Spleen (tissue), 11 donors: ENCODE results near the gene OPHN1. TPM values are rescaled to one million over a fixed set of nuclear protein-coding genes. Genes with fewer than 3 reads are reported as not detected.

Experiments used
- DNase-seq: peaks from one replicate; pipeline ENCODE4 v3.0.0-alpha.2; 2020
- H3K27ac ChIP-seq, 8 donors: fragments of 200-600 bp; sonication (generic) in 7 of 8; 1 replicate in 4 of 8; 2 replicates in 4 of 8; pipeline versions ENCODE4 v1.5.0 to v1.8.0; 2016 to 2021; ENCODE audit warnings: inconsistent platforms in 4 of 8, mild to moderate bottlenecking in 4 of 8, moderate library complexity in 1 of 8
- H3K27me3 ChIP-seq, 7 donors: fragments of 200-600 bp; sonication (generic) in 6 of 7; replicated peaks in 1 of 7; 1 replicate in 4 of 7; 2 replicates in 3 of 7; pipeline versions ENCODE4 v1.5.0 to v1.8.0; 2016 to 2021; ENCODE audit warnings: inconsistent platforms in 3 of 7, mild to moderate bottlenecking in 1 of 7
- H3K36me3 ChIP-seq, 6 donors: fragments of 200-600 bp; sonication (generic) in 5 of 6; 1 replicate in 4 of 6; 2 replicates in 2 of 6; pipeline versions ENCODE4 v1.5.0 to v1.8.0; 2016 to 2021; ENCODE audit warnings: inconsistent platforms in 2 of 6
- H3K4me1 ChIP-seq, 6 donors: fragments of 200-600 bp; sonication (generic) in 5 of 6; 1 replicate in 3 of 6; 2 replicates in 3 of 6; pipeline versions ENCODE4 v1.5.0 to v1.8.0; 2016 to 2021; ENCODE audit warnings: inconsistent platforms in 3 of 6
- H3K4me3 ChIP-seq, 8 donors: fragments of 200-600 bp; sonication (generic) in 7 of 8; 1 replicate in 4 of 8; 2 replicates in 4 of 8; pipeline versions ENCODE4 v1.5.0 to v1.8.0; 2016 to 2021; ENCODE audit warnings: inconsistent platforms in 4 of 8, mild to moderate bottlenecking in 4 of 8, moderate library complexity in 2 of 8
- H3K9me3 ChIP-seq, 8 donors: fragments of 200-600 bp; sonication (generic) in 7 of 8; 1 replicate in 4 of 8; 2 replicates in 4 of 8; pipeline versions ENCODE4 v1.5.0 to v1.8.0; 2016 to 2021; ENCODE audit warnings: inconsistent platforms in 4 of 8
- POLR2A ChIP-seq, 3 donors: fragments of 450-650 bp; IDR thresholded peaks; one replicate each; pipeline ENCODE4 v1.5.1; 2017; ENCODE audit warnings: antibody characterized with exemption in 3 of 3, mild to moderate bottlenecking in 1 of 3
- POLR2AphosphoS5 ChIP-seq, 3 donors: sonication (generic); formaldehyde crosslinking; IDR thresholded peaks; one replicate each; pipeline ENCODE4 v1.5.1; 2017; ENCODE audit warnings: antibody characterized with exemption in 3 of 3
- WGBS, 5 donors: extraction: QIAGEN DNeasy Blood & Tissue Kit in 3 of 5; methylation state at CpG; one replicate each; pipeline versions ENCODE4 v1.1.5 to v1.1.7; 2013 to 2018; 5-methylcytosine and 5-hydroxymethylcytosine counted together
- intact Hi-C: fragments of 100-400 bp; cut with DNase I; formaldehyde crosslinking; loops from one replicate; pipeline ENCODE4 v1.15.0; 2023; ENCODE audit warnings: low total_unique reads
- polyA plus RNA-seq, 3 donors: library from polyadenylated mRNA; stranded (reverse); fragments of 200-250 nt; gene quantifications; one replicate each; pipeline ENCODE4 v1.2.1, GENCODE V29; 2013
- total RNA-seq, 7 donors: library from RNA; depleted of rRNA in 3 of 7; stranded (reverse); fragments of >200 nt in 3 of 7; fragmentation: NEBNext Ultra II Directional in 4 of 7; extraction: Animal tissue kit (Norgen Biotek cat#: 25700) in 4 of 7; gene quantifications; one replicate each; pipeline versions ENCODE4 v1.1.0 to v1.2.1, GENCODE V29; 2016 to 2021
- TF ChIP-seq, protein P1 (sequence below), 11 experiments: fragments of 200-600 bp in 7 of 11; fragments of 450-650 bp in 4 of 11; sonication (generic) in 4 of 11; IDR thresholded peaks in 8 of 11; conservative IDR thresholded peaks in 3 of 11; 1 replicate in 7 of 11; 2 replicates in 4 of 11; pipeline versions ENCODE4 v1.4.0 to v1.8.0; 2016 to 2021; ENCODE audit warnings: antibody characterized with exemption in 11 of 11, inconsistent platforms in 4 of 11, mild to moderate bottlenecking in 1 of 11
- donor health status: healthy with polysubstance abuse.
- donor health status: DM: no; HTN: no; CAD: no; lungs with moderate emphysema.
- donor health status: DM: no; HTN: no; CAD: no.
- donor health status: Bipolar disorder and iron deficiency.
- donor health status: healthy.
- donor health status: DM: no; HTN: no; CAD: no.
- donor health status: DM: yes; HTN: yes; CAD: no.

OPHN1 gene
- total and polyA plus RNA-seq, 10 donors = 0.20 to 4.6 (median 3.1) TPM

DNA sequence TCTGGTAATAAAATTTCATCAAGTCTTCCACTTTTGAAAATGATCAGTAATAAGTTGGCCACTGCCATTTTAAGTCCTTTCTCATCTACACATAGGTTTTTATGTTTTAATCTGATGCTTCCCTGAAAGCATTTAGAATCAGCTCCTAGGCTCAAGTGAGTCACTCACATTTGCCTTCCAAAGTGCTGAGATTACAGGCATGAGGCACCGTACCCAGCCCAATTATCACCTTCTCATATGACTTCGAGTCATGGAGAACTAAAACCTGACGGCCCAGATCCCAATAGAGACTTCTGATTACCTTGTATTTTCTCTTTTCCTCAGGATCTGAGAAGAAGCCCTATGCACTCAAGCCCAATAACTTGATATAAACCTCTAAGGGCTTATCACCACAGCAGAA lies 140.8 kb downstream of the OPHN1 start:
- no peak overlapping the region for H3K4me3 ChIP-seq
- no peak for DNase-seq
- 68 to 97% (median 87%) methylated on average over 3 of the region's 3 CpGs for WGBS, 5 donors
- no peaks in the 10 kb centered on the region for H3K9me3 ChIP-seq
- no peak overlapping the region for H3K27ac ChIP-seq
- no peaks in the 10 kb centered on the region for H3K36me3 ChIP-seq
- TF ChIP-seq POLR2A (IDR thresholded peaks at IDR 0.05) (no peak), POLR2AphosphoS5 (IDR thresholded peaks at IDR 0.05) (no peak)
- TF ChIP-seq, protein P1, sequence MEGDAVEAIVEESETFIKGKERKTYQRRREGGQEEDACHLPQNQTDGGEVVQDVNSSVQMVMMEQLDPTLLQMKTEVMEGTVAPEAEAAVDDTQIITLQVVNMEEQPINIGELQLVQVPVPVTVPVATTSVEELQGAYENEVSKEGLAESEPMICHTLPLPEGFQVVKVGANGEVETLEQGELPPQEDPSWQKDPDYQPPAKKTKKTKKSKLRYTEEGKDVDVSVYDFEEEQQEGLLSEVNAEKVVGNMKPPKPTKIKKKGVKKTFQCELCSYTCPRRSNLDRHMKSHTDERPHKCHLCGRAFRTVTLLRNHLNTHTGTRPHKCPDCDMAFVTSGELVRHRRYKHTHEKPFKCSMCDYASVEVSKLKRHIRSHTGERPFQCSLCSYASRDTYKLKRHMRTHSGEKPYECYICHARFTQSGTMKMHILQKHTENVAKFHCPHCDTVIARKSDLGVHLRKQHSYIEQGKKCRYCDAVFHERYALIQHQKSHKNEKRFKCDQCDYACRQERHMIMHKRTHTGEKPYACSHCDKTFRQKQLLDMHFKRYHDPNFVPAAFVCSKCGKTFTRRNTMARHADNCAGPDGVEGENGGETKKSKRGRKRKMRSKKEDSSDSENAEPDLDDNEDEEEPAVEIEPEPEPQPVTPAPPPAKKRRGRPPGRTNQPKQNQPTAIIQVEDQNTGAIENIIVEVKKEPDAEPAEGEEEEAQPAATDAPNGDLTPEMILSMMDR (IDR thresholded peaks at IDR 0.05 in 8 of 11, conservative IDR thresholded peaks at IDR 0.05 in 3 of 11) = no peak
- no peaks in the 10 kb centered on the region for H3K27me3 ChIP-seq
- H3K4me1 ChIP-seq = no peaks in the 10 kb centered on the region
- intact Hi-C loops = no loop called here

DNA sequence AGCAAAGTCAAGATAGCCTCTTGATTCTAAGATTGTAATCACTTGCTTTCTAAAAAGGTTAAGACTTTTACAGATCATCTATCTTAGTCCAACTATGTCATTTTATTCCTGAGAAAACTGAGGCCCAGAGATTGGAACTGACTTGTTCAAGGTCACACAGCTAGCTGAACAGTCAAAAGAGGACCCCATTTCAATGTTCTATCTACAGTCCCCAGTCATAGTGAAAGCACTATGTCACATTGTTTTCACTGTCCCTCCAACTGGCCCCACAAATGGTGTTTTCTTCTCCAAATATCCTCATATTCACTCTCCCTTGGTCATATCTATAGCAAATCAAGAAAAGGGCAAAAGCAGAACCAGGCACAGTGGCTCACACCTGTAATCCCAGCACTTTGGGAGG lies 145.2 kb downstream of the OPHN1 start:
- Histone ChIP-seq H3K9me3 (no peaks in the 10 kb centered on the region), H3K4me3 (no peak overlapping the region), H3K4me1 (no peaks in the 10 kb centered on the region), H3K27me3 (no peaks in the 10 kb centered on the region), H3K36me3 (no peaks in the 10 kb centered on the region), H3K27ac (no peak overlapping the region)
- intact Hi-C loops = no loop called here
- TF ChIP-seq POLR2A (IDR thresholded peaks at IDR 0.05) (no peak), POLR2AphosphoS5 (IDR thresholded peaks at IDR 0.05) (no peak)
- TF ChIP-seq, protein P1 (IDR thresholded peaks at IDR 0.05 in 8 of 11, conservative IDR thresholded peaks at IDR 0.05 in 3 of 11) = no peak
- no peak for DNase-seq

DNA sequence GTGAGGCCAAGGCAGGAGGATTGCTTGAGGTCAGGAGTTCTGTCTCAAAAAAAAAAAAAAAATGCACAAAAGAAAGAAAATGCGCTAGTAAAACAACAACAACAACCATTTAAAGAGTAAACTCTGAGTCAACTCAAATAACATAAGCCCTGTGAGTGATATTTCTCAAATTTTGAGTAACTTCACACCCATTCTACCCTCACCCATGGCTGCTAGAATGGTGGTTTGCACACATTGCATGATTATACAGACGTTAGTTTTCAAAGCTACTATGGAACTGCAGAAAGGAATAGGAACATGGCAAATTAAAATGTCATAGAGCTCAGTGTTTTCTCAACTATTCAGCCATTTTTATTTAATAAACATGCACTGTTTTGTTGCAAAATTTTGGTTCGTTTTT lies 145.9 kb downstream of the OPHN1 start:
- DNase-seq = no peak
- Histone ChIP-seq H3K4me3 (no peak overlapping the region), H3K27ac (no peak overlapping the region), H3K36me3 (no peaks in the 10 kb centered on the region), H3K4me1 (no peaks in the 10 kb centered on the region), H3K27me3 (no peaks in the 10 kb centered on the region), H3K9me3 (no peaks in the 10 kb centered on the region)
- TF ChIP-seq POLR2AphosphoS5 (IDR thresholded peaks at IDR 0.05) (no peak), POLR2A (IDR thresholded peaks at IDR 0.05) (no peak)
- TF ChIP-seq, protein P1 (IDR thresholded peaks at IDR 0.05 in 8 of 11, conservative IDR thresholded peaks at IDR 0.05 in 3 of 11) = no peak
- intact Hi-C loops = no loop called here
- 55 to 81% (median 72%) methylated on average over 3 of the region's 3 CpGs for WGBS, 5 donors

DNA sequence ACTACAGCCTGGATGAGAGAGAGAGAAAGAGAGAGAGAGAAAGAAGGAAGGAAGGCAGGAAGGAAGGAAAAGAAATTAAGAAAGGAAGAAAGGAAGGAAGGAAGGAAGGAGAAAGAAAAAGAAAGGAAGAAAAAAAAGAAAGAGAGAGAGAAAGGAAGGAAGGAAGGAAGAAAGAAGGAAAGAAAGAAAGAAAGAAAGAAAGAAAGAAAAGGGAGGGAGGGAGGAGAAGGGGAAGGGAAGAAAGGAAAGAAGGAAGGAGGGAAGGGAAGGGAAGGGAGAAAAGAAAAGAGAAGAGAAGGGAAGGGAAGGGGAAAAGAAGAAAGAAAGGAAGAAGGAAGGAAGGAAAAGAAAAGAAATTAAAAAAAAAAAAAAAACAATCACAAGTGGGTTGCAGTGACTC lies 146.3 kb downstream of the OPHN1 start:
- no peak overlapping the region for H3K4me3 ChIP-seq
- H3K4me1 ChIP-seq = no peaks in the 10 kb centered on the region
- no peak overlapping the region for H3K27ac ChIP-seq
- H3K9me3 ChIP-seq = no peaks in the 10 kb centered on the region
- no peak for TF ChIP-seq POLR2AphosphoS5 (IDR thresholded peaks at IDR 0.05)
- TF ChIP-seq, protein P1 (IDR thresholded peaks at IDR 0.05 in 8 of 11, conservative IDR thresholded peaks at IDR 0.05 in 3 of 11) = no peak
- H3K27me3 ChIP-seq = no peaks in the 10 kb centered on the region
- intact Hi-C loops = no loop called here
- no peaks in the 10 kb centered on the region for H3K36me3 ChIP-seq
- DNase-seq = no peak
